Neural cell (in vitro differentiated cells): ENCODE measurements around the gene CHM.

Source experiments
- EP300 ChIP-seq: fragments of 450-650 bp; conservative IDR thresholded peaks from 2 replicates; pipeline ENCODE4 v1.6.1; 2014; ENCODE audit warnings: antibody characterized with exemption, mild to moderate bottlenecking, moderate library complexity; ENCODE audit not compliant: poor library complexity, severe bottlenecking
- EZH2 ChIP-seq: fragments of 200-600, 300-800 bp; shearing (Covaris generic), sonication (generic); IDR thresholded peaks from 2 replicates; pipeline ENCODE4 v1.6.1; 2014; ENCODE audit warnings: antibody characterized with exemption, low read length, borderline replicate concordance, mild to moderate bottlenecking; ENCODE audit not compliant: insufficient read depth, poor library complexity, severe bottlenecking
- MXI1 ChIP-seq: fragments of 450-650 bp; conservative IDR thresholded peaks from 2 replicates; pipeline ENCODE4 v1.6.1; 2014; ENCODE audit warnings: antibody characterized with exemption, mild to moderate bottlenecking; ENCODE audit not compliant: poor library complexity, severe bottlenecking
- POLR2AphosphoS5 ChIP-seq: IDR thresholded peaks from 2 replicates; pipeline ENCODE4 v1.6.1; 2012
- RAD21 ChIP-seq: fragments of 450-650 bp; conservative IDR thresholded peaks from 2 replicates; pipeline ENCODE4 v1.6.1; 2014; ENCODE audit warnings: antibody characterized with exemption, mild to moderate bottlenecking, moderate library complexity
- SMC3 ChIP-seq: fragments of 450-650 bp; conservative IDR thresholded peaks from 2 replicates; pipeline ENCODE4 v1.6.1; 2014; ENCODE audit warnings: antibody characterized with exemption, mild to moderate bottlenecking, moderate library complexity; ENCODE audit not compliant: poor library complexity
- TAF1 ChIP-seq: IDR thresholded peaks from 2 replicates; pipeline ENCODE4 v1.6.1; 2012; ENCODE audit warnings: low read depth
- TF ChIP-seq, protein P1 (sequence below): fragments of 450-650 bp; IDR thresholded peaks from 2 replicates; pipeline ENCODE4 v1.5.1; 2014; ENCODE audit warnings: antibody characterized with exemption, mild to moderate bottlenecking, moderate library complexity; ENCODE audit not compliant: poor library complexity, severe bottlenecking
- TF ChIP-seq, protein P2 (sequence below): IDR thresholded peaks from 2 replicates; pipeline ENCODE4 v1.6.1; 2012; ENCODE audit warnings: borderline replicate concordance

DNA sequence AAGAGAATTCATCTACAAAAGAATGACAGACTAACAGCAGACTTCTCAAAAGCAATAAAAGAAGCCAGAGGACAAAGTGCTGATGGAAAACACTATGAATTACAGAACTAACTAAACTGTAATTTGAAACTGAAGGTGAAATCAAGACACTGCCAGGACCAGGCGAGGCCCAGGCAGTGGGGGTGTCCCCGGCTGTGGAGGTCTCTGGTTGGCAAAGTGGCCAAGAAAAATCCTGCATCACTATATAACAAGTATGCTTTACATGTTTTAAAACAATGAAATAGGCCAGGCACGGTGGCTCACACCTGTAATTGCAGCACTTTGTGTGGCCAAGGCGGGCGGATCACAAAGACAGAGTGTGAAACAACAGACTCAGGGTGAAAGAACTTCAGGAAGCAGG is 32.9 kb downstream of the CHM start:
- TF ChIP-seq, protein P1, sequence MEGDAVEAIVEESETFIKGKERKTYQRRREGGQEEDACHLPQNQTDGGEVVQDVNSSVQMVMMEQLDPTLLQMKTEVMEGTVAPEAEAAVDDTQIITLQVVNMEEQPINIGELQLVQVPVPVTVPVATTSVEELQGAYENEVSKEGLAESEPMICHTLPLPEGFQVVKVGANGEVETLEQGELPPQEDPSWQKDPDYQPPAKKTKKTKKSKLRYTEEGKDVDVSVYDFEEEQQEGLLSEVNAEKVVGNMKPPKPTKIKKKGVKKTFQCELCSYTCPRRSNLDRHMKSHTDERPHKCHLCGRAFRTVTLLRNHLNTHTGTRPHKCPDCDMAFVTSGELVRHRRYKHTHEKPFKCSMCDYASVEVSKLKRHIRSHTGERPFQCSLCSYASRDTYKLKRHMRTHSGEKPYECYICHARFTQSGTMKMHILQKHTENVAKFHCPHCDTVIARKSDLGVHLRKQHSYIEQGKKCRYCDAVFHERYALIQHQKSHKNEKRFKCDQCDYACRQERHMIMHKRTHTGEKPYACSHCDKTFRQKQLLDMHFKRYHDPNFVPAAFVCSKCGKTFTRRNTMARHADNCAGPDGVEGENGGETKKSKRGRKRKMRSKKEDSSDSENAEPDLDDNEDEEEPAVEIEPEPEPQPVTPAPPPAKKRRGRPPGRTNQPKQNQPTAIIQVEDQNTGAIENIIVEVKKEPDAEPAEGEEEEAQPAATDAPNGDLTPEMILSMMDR = no peak
- TF ChIP-seq EZH2 (no peak), RAD21 (no peak), POLR2AphosphoS5 (no peak), SMC3 (no peak), EP300 (no peak), TAF1 (no peak), MXI1 (no peak)
- TF ChIP-seq, protein P2, sequence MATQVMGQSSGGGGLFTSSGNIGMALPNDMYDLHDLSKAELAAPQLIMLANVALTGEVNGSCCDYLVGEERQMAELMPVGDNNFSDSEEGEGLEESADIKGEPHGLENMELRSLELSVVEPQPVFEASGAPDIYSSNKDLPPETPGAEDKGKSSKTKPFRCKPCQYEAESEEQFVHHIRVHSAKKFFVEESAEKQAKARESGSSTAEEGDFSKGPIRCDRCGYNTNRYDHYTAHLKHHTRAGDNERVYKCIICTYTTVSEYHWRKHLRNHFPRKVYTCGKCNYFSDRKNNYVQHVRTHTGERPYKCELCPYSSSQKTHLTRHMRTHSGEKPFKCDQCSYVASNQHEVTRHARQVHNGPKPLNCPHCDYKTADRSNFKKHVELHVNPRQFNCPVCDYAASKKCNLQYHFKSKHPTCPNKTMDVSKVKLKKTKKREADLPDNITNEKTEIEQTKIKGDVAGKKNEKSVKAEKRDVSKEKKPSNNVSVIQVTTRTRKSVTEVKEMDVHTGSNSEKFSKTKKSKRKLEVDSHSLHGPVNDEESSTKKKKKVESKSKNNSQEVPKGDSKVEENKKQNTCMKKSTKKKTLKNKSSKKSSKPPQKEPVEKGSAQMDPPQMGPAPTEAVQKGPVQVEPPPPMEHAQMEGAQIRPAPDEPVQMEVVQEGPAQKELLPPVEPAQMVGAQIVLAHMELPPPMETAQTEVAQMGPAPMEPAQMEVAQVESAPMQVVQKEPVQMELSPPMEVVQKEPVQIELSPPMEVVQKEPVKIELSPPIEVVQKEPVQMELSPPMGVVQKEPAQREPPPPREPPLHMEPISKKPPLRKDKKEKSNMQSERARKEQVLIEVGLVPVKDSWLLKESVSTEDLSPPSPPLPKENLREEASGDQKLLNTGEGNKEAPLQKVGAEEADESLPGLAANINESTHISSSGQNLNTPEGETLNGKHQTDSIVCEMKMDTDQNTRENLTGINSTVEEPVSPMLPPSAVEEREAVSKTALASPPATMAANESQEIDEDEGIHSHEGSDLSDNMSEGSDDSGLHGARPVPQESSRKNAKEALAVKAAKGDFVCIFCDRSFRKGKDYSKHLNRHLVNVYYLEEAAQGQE = no peak
